Glutamatergic neuron (in vitro differentiated cells): Measurements from ENCODE around the gene TMOD4. TPM values are rescaled to one million over a fixed set of nuclear protein-coding genes. Genes with fewer than 3 reads are reported as not detected.

Experiments
- DNase-seq: peaks from one replicate; pipeline ENCODE4 v3.0.0; 2022
- H3K27ac Mint-ChIP-seq: one replicate; pipeline ENCODE4 v1.8.0; 2020; ENCODE audit warnings: mild to moderate bottlenecking, mixed read lengths, inconsistent platforms; ENCODE audit not compliant: unreplicated experiment
- H3K27me3 Mint-ChIP-seq: one replicate; pipeline ENCODE4 v1.8.0; 2020; ENCODE audit warnings: mild to moderate bottlenecking, moderate library complexity, mixed read lengths, inconsistent platforms; ENCODE audit not compliant: unreplicated experiment
- H3K36me3 Mint-ChIP-seq: one replicate; pipeline ENCODE4 v1.8.0; 2020; ENCODE audit warnings: mild to moderate bottlenecking, mixed read lengths, inconsistent platforms; ENCODE audit not compliant: unreplicated experiment
- H3K4me1 Mint-ChIP-seq: one replicate; pipeline ENCODE4 v1.8.0; 2020; ENCODE audit warnings: mild to moderate bottlenecking, low read depth, mixed read lengths, inconsistent platforms; ENCODE audit not compliant: unreplicated experiment
- H3K4me3 Mint-ChIP-seq: one replicate; pipeline ENCODE4 v1.8.0; 2020; ENCODE audit warnings: mild to moderate bottlenecking, mixed read lengths, inconsistent platforms; ENCODE audit not compliant: unreplicated experiment
- H3K9me3 Mint-ChIP-seq: one replicate; pipeline ENCODE4 v1.8.0; 2020; ENCODE audit warnings: mild to moderate bottlenecking, moderate library complexity, mixed read lengths, inconsistent platforms; ENCODE audit not compliant: unreplicated experiment
- CTCF ChIP-seq: fragments of 200-600 bp; sonication (generic); IDR thresholded peaks from one replicate; pipeline ENCODE4 v1.5.0; 2021; ENCODE audit not compliant: partially characterized antibody, unreplicated experiment
- total RNA-seq: library from RNA; stranded (reverse); fragmentation: NEBNext Ultra II Directional; extraction: Animal tissue kit (Norgen Biotek cat#: 25700); gene quantifications from one replicate; pipeline ENCODE4 v1.2.1, GENCODE V29; 2021; ENCODE audit not compliant: unreplicated experiment

Gene TMOD4
- total RNA-seq, 1 donor from 2014 or later, result 0.76 TPM

GRCh38 chr1:151143986-151144385 is 31.8 kb downstream of the TMOD4 start:
- no peak overlapping the region for H3K27ac Mint-ChIP-seq
- peaks cover 7% of the 10 kb centered on the region for H3K27me3 Mint-ChIP-seq
- DNase-seq, result no peak
- no peaks in the 10 kb centered on the region for H3K36me3 Mint-ChIP-seq
- H3K9me3 Mint-ChIP-seq, result peaks cover 6% of the 10 kb centered on the region
- peaks cover 29% of the 10 kb centered on the region for H3K4me1 Mint-ChIP-seq
- peak overlapping the region; percentile 99 for H3K4me3 Mint-ChIP-seq
- no peak for TF ChIP-seq CTCF

- TF ChIP-seq CTCF, result no peak
- Mint-ChIP-seq H3K4me3 (peak overlapping the region; percentile 99), H3K9me3 (peaks cover 4% of the 10 kb centered on the region), H3K36me3 (no peaks in the 10 kb centered on the region), H3K27me3 (peaks cover 7% of the 10 kb centered on the region), H3K27ac (no peak overlapping the region), H3K4me1 (peaks cover 26% of the 10 kb centered on the region)
- no peak for DNase-seq
These were observed 32.7 kb downstream of the TMOD4 start for GRCh38 chr1:151143057-151143435.

- peaks cover 4% of the 10 kb centered on the region for H3K9me3 Mint-ChIP-seq
- no peak overlapping the region for H3K27ac Mint-ChIP-seq
- no peak for DNase-seq
These were observed 33.2 kb downstream of the TMOD4 start for GRCh38 chr1:151142411-151143056.

GRCh38 chr1:151137789-151138188 is 38.0 kb downstream of the TMOD4 start:
- H3K27me3 Mint-ChIP-seq, result peaks cover 17% of the 10 kb centered on the region

More at GRCh38 chr1:151142411-151143056, 33.2 kb downstream of the TMOD4 start:
- Mint-ChIP-seq H3K36me3 (no peaks in the 10 kb centered on the region), H3K4me3 (peak overlapping the region; percentile 99), H3K4me1 (peaks cover 24% of the 10 kb centered on the region), H3K27me3 (peaks cover 7% of the 10 kb centered on the region)
- no peak for TF ChIP-seq CTCF

More at GRCh38 chr1:151137789-151138188, 38.0 kb downstream of the TMOD4 start:
- Mint-ChIP-seq H3K27ac (no peak overlapping the region), H3K4me1 (no peaks in the 10 kb centered on the region), H3K36me3 (peaks cover 13% of the 10 kb centered on the region), H3K9me3 (peaks cover 5% of the 10 kb centered on the region), H3K4me3 (no peak overlapping the region)
- TF ChIP-seq CTCF, result no peak
- DNase-seq, result no peak
